Osteoblast (primary cell): ENCODE results near the gene CSNK1G2. TPM values are rescaled to one million over a fixed set of nuclear protein-coding genes. Genes with fewer than 3 reads are reported as not detected.

Source experiments
- DNase-seq: peaks from one replicate; pipeline ENCODE4 v3.0.0; 2011; ENCODE audit warnings: low spot score, mixed read lengths; ENCODE audit not compliant: insufficient read length; ENCODE audit errors: missing footprints
- H2AFZ ChIP-seq: 2 replicates; pipeline ENCODE4 v1.6.0; 2011; ENCODE audit warnings: mild to moderate bottlenecking, low read length
- H3K27ac ChIP-seq: 2 replicates; pipeline ENCODE4 v1.5.1; 2011; ENCODE audit warnings: mild to moderate bottlenecking, low read depth, low read length, moderate library complexity
- H3K27me3 ChIP-seq: 2 replicates; pipeline ENCODE4 v1.6.0; 2012; ENCODE audit warnings: mild to moderate bottlenecking, control low read depth, inconsistent platforms, low read length, moderate library complexity; ENCODE audit not compliant: insufficient read depth
- H3K36me3 ChIP-seq: 2 replicates; pipeline ENCODE4 v1.5.1; 2011; ENCODE audit warnings: mild to moderate bottlenecking, low read length, control low read depth, moderate library complexity; ENCODE audit not compliant: insufficient read depth
- H3K4me1 ChIP-seq: 2 replicates; pipeline ENCODE4 v1.5.1; 2011; ENCODE audit warnings: mild to moderate bottlenecking, low read length, control low read depth, moderate library complexity; ENCODE audit not compliant: insufficient read depth
- H3K4me2 ChIP-seq: 2 replicates; pipeline ENCODE4 v1.6.0; 2011; ENCODE audit warnings: mild to moderate bottlenecking, low read length; ENCODE audit not compliant: insufficient read depth
- H3K4me3 ChIP-seq: fragments of 200-600 bp; sonication (generic); 3 replicates; pipeline ENCODE4 v1.5.1; 2012; ENCODE audit warnings: mild to moderate bottlenecking, low read length, inconsistent platforms; ENCODE audit not compliant: insufficient read depth
- H3K79me2 ChIP-seq: 2 replicates; pipeline ENCODE4 v1.6.0; 2012; ENCODE audit warnings: mild to moderate bottlenecking, low read length, control low read depth, inconsistent platforms; ENCODE audit not compliant: insufficient read depth
- H3K9me3 ChIP-seq: 2 replicates; pipeline ENCODE4 v1.5.1; 2011; ENCODE audit warnings: low read depth, low read length, control low read depth
- H4K20me1 ChIP-seq: 2 replicates; pipeline ENCODE4 v1.6.0; 2012; ENCODE audit warnings: mild to moderate bottlenecking, low read length, control low read depth; ENCODE audit not compliant: insufficient read depth
- total RNA-seq: library from RNA; depleted of rRNA; stranded (reverse); fragments of >200 nt; gene quantifications from 2 replicates; pipeline ENCODE4 v1.2.3, GENCODE V29; 2012
- TF ChIP-seq, protein P1 (sequence below): IDR thresholded peaks from 2 replicates; pipeline ENCODE4 v1.5.1; 2011; ENCODE audit warnings: mild to moderate bottlenecking, low read depth, low read length, moderate library complexity; ENCODE audit errors: extremely low read depth

The CSNK1G2 gene
- total RNA-seq, 1 donor, result 68.8 TPM

DNA sequence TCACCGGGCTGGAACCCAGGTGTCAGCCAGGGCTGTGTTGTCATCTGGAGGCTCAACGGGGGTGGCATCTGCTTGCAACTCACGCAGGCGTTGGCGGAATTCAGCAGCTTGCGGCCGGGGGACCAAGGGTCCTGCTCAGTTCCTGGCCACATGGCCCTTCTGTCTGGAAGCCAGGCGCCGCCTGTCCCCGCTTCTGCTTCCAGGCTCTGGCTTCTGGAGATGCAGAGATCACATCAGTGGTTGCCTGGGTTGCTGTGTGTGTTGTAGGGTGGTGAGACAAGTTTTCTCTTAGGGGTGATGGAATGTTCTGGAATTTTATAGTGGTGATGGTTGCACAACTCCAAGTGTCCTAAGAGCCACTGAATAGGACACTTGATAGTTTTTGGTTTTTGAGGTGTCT lies 30.8 kb upstream of the CSNK1G2 start:
- Histone ChIP-seq H3K79me2 (peaks cover 94% of the 10 kb centered on the region), H3K4me2 (no peak overlapping the region), H2AFZ (no peak overlapping the region), H3K4me3 (no peak overlapping the region), H3K27me3 (no peaks in the 10 kb centered on the region), H3K36me3 (peaks cover 13% of the 10 kb centered on the region), H4K20me1 (peaks cover 42% of the 10 kb centered on the region), H3K4me1 (peaks cover 13% of the 10 kb centered on the region), H3K27ac (no peak overlapping the region), H3K9me3 (no peaks in the 10 kb centered on the region)
- DNase-seq, result peak; percentile 77
- TF ChIP-seq, protein P1, sequence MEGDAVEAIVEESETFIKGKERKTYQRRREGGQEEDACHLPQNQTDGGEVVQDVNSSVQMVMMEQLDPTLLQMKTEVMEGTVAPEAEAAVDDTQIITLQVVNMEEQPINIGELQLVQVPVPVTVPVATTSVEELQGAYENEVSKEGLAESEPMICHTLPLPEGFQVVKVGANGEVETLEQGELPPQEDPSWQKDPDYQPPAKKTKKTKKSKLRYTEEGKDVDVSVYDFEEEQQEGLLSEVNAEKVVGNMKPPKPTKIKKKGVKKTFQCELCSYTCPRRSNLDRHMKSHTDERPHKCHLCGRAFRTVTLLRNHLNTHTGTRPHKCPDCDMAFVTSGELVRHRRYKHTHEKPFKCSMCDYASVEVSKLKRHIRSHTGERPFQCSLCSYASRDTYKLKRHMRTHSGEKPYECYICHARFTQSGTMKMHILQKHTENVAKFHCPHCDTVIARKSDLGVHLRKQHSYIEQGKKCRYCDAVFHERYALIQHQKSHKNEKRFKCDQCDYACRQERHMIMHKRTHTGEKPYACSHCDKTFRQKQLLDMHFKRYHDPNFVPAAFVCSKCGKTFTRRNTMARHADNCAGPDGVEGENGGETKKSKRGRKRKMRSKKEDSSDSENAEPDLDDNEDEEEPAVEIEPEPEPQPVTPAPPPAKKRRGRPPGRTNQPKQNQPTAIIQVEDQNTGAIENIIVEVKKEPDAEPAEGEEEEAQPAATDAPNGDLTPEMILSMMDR, result no peak

DNA sequence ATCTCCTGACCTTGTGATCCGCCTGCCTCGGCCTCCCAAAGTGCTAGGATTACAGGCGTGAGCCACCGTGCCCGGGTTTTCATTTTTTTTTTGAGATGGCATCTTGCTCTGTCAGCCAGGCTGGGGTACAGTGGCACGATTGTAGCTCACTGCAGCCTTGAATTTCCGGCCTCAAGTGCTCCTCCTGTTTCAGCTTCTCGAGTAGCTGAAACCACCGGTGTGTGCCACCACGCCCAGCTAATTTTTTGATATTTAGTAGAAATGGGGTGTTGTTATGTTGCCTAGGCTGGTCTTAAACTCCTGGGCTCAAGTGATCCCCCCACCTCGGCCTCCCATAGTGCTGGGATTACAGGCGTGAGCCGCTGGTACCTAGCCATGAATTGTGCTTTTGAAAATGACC lies 29.9 kb upstream of the CSNK1G2 start:
- H3K4me1 ChIP-seq, result peaks cover 8% of the 10 kb centered on the region
- no peak overlapping the region for H3K27ac ChIP-seq
- H4K20me1 ChIP-seq, result peaks cover 42% of the 10 kb centered on the region
- no peak overlapping the region for H2AFZ ChIP-seq
- no peaks in the 10 kb centered on the region for H3K9me3 ChIP-seq
- no peak for DNase-seq
- TF ChIP-seq, protein P1, result no peak
- H3K36me3 ChIP-seq, result peaks cover 13% of the 10 kb centered on the region
- H3K4me3 ChIP-seq, result no peak overlapping the region
- H3K4me2 ChIP-seq, result no peak overlapping the region
- no peaks in the 10 kb centered on the region for H3K27me3 ChIP-seq
- H3K79me2 ChIP-seq, result peaks cover 91% of the 10 kb centered on the region

DNA sequence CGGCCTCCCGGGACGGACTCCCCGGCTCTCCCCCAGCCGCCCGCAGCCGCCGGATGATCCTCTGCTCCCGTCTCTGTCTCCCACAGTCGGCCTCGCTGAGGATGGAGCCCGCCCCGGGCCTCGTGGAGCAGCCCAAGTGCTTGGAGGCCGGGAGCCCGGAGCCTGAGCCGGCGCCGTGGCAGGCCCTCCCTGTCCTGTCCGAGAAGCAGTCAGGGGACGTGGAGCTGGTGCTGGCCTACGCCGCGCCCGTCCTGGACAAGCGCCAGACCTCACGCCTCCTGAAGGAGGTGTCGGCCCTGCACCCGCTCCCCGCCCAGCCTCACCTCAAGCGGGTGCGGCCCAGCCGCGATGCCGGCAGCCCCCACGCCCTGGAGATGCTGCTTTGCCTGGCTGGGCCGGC lies 29.0 kb upstream of the CSNK1G2 start:
- Histone ChIP-seq H3K9me3 (no peaks in the 10 kb centered on the region), H3K4me2 (no peak overlapping the region), H3K4me1 (peaks cover 7% of the 10 kb centered on the region), H3K36me3 (peaks cover 13% of the 10 kb centered on the region), H2AFZ (no peak overlapping the region), H4K20me1 (peaks cover 42% of the 10 kb centered on the region), H3K4me3 (no peak overlapping the region), H3K27me3 (no peaks in the 10 kb centered on the region), H3K79me2 (peaks cover 84% of the 10 kb centered on the region), H3K27ac (no peak overlapping the region)
- DNase-seq, result peak; percentile 0
- TF ChIP-seq, protein P1, result no peak

DNA sequence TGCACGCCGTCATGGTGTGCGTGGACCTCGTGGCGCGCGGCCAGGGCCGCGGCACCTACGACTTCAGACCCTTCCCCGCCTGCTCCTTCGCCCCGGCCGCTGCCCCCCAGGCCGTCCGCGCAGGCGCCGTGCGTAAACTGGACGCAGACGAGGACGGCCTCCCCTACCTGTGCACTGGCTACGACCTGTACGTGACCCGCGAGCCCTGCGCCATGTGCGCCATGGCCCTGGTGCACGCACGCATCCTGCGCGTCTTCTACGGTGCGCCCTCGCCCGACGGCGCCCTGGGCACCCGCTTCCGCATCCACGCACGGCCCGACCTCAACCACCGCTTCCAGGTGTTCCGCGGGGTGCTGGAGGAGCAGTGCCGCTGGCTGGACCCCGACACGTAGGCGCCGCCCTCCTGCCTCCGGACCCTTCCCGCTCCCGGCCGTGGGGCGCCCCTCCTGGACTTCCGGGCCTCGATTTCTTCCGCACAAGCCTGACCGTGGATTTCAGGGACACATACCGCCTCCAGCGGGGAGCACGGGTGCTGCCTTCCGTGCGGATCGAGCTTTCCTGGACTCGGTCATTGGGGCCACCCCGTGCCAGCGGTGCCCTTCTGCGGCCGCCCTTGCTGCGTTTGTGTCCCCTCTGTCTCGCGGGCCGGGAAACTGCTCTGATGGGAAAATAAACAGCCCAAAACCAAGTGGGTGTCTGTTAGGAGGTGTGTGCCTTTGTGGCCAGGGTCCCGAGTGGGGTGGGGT lies 28.0 kb upstream of the CSNK1G2 start:
- Histone ChIP-seq H2AFZ (no peak overlapping the region), H3K4me3 (no peak overlapping the region), H3K4me1 (peaks cover 7% of the 10 kb centered on the region), H3K79me2 (peaks cover 74% of the 10 kb centered on the region), H3K27me3 (no peaks in the 10 kb centered on the region), H3K9me3 (no peaks in the 10 kb centered on the region), H4K20me1 (peaks cover 40% of the 10 kb centered on the region), H3K27ac (no peak overlapping the region), H3K4me2 (no peak overlapping the region), H3K36me3 (peaks cover 13% of the 10 kb centered on the region)
- TF ChIP-seq, protein P1, result no peak
- peak; percentile 73 for DNase-seq
